Mammary epithelial cell (primary cell): ENCODE results near the gene MFSD11.

Experiments used
- EZH2 ChIP-seq: IDR thresholded peaks from 2 replicates; pipeline ENCODE4 v1.6.1; 2012; ENCODE audit warnings: low read length, inconsistent platforms, borderline replicate concordance
- TF ChIP-seq, protein P1 (sequence below), 2 donors: IDR thresholded peaks in 1 of 2; conservative IDR thresholded peaks in 1 of 2; 2 replicates each; pipeline ENCODE4 v1.5.1; 2011 to 2012; ENCODE audit warnings: inconsistent platforms in 2 of 2, low read length in 2 of 2, mild to moderate bottlenecking in 2 of 2, control low read depth in 1 of 2, low read depth in 1 of 2; ENCODE audit not compliant: insufficient read depth in 1 of 2; ENCODE audit errors: extremely low read depth in 1 of 2

DNA sequence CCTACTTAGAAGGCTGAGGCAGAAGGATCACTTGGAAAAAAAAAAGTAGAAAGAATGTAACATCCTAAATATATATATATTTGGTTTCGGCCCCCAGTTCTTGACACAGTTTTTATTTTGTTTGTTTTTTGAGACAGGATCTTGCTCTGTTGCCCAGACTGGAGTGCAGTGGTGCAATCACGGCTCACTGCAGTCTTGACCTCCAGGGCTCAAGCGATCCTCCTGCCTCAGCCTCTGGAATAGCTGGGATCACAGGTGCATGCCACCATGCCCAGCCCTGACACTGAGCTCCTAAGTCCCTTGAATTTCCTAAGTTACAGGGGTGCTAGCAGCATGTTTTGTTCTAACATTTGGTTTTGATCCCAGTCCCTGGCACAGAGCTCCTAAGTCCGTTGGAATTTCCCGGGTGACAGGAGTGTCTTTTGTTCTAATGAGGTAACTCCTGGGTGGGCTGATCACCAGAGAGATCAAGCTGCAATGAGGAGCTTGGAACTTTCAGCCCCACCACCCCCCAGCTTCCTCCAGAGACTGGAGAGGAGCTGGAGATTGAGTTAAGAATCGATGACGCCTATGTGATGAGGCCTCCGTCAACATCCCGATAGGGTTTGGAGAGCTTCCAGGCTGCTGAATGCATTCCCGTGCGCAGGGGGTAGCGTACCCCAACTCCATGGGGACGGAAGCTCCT, 47.2 kb upstream of the MFSD11 start:
- TF ChIP-seq, protein P1, sequence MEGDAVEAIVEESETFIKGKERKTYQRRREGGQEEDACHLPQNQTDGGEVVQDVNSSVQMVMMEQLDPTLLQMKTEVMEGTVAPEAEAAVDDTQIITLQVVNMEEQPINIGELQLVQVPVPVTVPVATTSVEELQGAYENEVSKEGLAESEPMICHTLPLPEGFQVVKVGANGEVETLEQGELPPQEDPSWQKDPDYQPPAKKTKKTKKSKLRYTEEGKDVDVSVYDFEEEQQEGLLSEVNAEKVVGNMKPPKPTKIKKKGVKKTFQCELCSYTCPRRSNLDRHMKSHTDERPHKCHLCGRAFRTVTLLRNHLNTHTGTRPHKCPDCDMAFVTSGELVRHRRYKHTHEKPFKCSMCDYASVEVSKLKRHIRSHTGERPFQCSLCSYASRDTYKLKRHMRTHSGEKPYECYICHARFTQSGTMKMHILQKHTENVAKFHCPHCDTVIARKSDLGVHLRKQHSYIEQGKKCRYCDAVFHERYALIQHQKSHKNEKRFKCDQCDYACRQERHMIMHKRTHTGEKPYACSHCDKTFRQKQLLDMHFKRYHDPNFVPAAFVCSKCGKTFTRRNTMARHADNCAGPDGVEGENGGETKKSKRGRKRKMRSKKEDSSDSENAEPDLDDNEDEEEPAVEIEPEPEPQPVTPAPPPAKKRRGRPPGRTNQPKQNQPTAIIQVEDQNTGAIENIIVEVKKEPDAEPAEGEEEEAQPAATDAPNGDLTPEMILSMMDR (conservative IDR thresholded peaks at IDR 0.05 in 1 of 2, IDR thresholded peaks at IDR 0.05 in 1 of 2; ENCODE audit: extremely low read depth in 1 of 2, insufficient read depth in 1 of 2, low read depth in 1 of 2, low read length in 2 of 2) = no peak
- no peak for TF ChIP-seq EZH2
